HG02610 (cell line): ENCODE data around the gene ZDHHC20.

Experiments used
- ATAC-seq: cut with Tn5 transposase; IDR thresholded peaks from one replicate; pipeline ENCODE4 v1.9.1; 2021; ENCODE audit warnings: mild to moderate bottlenecking, moderate library complexity; ENCODE audit not compliant: unreplicated experiment

The ZDHHC20 gene

DNA sequence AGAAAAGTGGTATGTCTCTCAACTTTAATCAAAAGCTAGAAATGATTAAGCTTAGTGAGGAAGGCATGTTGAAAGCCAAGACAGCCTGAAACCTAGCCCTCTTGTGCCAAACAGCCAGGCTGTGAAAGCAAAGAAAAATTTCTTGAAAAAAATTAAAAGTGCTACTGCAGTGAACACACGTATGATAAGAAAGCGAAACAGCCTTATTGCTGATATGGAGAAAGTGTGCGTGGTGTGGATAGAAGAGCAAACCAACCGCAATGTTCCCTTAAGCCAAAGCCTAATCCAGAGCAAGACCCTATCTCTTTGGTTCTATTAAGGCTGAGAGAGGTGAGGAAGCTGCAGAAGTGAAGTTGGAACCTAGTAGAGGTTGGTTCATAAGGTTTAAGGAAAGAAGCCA lies 96.4 kb downstream of the ZDHHC20 start:
- no peak for ATAC-seq

DNA sequence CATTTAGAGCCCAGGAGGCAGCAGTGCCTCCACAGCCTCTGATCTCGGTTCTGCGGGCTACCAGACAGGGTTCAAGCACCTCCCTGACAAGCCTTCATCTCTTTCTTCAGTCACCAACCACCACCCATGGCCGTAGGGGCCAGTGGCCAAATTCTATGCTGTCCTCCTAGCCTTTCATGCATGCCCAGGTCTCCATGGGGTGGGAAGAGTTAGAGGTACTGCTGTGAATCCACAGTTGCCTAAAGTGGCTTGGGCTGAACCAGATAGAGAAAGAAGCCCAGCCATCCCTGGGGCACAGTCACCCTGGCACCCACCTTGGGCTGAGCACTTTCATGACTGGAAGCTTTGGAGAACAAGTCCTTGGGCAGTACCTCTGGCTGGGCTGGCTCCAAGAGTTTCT lies 97.4 kb downstream of the ZDHHC20 start:
- ATAC-seq, result no peak

DNA sequence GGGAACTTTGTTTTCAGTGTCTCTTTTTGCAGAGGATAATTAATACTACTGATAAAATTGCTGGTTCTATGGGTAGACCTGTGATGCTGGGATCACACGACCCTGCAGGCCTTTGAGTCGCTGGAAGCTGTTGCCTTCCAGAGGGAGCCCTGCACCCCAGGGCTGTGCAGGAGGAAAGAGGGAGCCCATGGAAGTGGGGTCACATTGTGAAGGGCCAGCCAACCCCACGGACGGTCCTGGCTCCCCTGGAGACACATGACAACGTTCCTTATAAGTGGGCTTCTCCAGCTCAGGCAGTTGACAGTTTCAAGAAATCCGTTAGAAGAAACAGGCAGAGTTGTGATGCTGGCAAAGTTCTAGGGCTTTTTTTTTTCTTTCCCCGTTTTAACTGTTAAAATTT lies 98.0 kb downstream of the ZDHHC20 start:
- no peak for ATAC-seq

DNA sequence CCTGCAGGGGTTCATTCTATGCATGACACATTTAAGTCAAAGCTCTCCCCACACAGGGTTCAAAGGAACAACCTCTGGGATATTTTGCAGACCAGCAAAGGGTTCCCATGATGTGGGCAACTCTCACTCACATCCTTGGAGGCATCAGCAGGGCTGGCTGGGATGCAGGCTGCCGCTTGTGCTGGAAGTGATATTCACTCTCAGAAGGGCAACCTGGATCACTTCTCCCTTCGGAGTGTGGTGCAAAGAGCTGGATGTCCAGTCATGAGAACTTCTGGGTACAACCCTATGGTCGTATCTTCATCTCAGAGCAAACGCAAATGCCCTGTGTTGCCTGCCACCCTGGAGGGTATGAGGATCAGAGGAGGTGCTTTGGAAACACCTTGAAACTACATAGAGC lies 98.6 kb downstream of the ZDHHC20 start:
- ATAC-seq, result no peak

DNA sequence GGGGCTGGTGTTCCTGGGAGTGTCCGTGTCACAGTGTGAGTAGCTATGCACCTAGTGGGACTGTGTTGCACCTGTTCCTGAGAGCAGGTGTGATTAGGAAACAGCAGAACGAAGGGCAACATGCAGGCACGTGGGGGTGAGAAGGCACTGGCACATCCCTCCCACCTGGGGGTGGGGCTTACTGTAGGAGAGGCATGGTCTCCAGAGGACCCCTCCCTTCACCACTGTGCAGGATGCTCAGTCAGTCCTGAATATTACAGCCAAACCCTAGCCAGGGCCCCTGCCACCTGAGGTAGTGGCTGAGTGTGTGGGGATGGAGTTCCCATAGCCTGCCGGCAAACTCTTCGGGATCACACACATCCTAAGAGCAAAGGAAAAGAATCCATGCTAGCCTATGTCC lies 99.2 kb downstream of the ZDHHC20 start:
- no peak for ATAC-seq

DNA sequence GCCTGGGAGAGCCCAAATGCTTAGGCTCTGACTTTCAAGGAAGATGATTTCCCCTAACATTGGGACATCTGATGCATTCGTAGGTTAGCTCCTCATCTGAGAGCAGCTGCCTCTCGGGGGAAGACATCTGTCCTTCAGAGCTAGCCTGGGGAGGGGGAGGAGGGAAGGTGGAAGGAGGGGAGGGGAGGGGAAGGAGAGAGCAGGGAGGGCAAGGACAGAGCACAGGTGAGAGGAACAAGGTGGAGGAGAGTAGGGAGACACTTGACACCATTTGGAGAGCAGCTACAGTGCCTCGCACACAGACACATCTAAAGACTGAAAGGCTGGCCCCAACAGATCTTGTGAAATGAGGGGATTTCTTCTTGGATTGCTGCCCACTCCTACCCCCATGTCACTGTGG lies 103.8 kb downstream of the ZDHHC20 start:
- no peak for ATAC-seq

DNA sequence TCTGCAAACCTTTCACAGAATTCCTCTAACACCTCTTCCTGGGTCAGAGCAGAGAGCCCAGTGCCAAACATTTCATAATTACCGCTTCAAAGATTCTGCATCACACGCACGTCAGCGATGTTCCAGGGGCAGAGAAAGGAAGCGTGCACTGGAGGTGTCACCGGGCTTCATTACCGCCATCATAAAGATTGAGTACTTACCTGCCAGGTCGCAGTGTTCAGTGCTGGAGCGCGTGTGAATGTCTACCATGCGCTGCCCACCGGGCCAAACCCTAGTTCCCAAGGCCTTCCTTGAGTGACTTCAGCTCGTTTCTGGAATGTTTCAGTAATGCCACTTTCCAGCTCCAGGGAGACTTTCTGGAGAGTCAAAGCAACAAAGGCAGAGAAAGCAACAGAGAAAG lies 104.4 kb downstream of the ZDHHC20 start:
- ATAC-seq, result no peak

DNA sequence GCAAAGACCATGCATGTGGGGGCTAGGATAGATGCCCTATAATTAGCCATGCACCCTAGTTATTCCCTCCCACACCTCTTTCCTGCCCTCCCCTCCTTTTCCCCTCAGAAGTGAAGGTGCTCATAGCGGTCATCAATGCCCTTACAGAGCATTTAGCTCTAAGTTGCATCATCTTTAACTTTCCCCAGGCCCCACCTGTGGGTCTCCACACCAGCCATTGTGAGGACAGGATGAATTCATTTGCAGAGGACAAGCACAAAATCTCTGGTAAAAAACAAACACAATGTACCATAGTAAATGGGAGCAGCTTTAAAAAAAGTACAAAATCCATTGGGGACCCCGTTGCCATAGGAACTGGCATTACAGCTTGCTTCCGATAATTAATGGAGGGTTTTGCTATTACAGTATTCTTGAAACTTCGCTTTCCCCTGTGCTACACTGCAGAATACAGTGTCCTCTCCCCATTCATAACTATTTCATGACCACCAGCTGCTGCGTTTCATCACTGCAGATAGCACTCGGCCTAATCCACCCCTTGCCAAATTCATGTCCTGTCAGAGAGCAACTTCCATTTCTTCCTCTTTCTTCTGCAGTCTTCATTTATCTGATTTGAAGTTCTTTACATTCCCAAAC lies 110.5 kb downstream of the ZDHHC20 start:
- ATAC-seq, result no peak

DNA sequence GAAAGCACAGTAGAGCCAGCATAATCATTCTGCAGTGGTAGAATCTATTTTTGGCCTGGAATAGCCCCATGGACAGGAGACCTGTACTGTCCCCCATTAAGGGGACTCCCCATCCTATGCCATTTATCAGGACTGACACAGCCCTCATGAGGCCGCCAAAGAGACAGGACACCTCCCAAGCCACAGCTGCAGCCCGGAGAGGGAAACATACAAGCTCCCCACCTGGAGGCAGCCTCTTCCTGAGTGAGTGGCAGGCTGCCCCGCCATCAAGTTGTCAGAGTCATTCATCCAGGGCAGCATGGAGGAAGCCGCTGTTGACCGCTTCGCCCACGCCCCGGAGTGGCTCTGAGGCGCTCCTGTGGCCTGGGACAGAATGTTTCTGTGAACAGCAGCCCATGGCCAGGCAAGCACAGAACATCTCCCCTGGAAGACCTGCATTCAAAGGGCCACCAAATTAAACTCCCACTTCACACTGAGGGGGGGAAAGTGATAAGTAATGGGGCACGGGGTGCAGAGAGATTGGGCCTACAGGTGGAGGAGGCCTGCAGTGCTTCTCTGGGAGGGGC lies 111.3 kb downstream of the ZDHHC20 start:
- no peak for ATAC-seq

DNA sequence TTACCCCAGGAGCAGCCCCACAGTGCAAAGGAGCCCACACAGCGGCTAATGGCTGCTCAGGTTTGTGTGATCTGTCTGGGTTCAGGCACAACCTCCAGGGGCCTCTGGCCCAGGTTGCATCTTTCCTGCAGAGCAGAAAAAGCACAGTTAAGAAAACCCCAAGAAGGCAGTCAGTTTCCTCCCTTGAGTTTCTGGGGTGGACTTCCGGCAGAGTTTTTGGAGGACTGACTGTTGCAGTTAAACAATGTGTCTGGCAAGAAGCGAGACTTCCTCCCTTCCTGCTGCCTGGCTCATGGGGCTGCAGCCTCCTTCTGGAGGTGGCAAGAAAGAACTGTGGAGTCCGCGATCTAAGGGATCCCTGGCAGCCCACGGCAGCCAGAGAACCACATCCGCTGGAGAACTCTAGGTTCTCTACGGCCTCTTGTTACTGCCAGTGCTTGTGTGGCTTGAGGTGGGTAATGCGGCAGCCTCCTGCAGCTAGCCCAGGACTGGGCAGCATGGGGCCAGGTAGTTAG lies 114.4 kb downstream of the ZDHHC20 start:
- ATAC-seq, result peak; percentile 44

DNA sequence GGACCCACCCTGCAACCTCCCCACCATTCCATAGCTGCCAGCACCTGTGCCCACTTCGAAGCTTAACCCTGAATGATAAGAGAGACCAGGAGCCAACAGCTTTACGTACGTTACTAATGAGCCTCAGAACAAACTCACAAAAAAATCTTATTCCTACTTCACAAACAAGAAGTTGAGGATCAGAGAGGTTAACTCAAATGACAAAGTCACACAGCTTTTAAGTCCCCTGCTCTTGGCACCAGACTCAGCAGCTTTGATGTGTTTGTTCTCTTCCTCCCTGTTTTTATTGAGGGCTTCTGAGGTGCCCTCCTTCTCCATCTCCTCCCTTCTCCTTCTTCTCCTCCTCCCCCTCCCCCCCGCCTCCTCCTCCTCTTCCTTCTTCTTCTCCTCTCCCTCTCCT lies 115.4 kb downstream of the ZDHHC20 start:
- no peak for ATAC-seq

DNA sequence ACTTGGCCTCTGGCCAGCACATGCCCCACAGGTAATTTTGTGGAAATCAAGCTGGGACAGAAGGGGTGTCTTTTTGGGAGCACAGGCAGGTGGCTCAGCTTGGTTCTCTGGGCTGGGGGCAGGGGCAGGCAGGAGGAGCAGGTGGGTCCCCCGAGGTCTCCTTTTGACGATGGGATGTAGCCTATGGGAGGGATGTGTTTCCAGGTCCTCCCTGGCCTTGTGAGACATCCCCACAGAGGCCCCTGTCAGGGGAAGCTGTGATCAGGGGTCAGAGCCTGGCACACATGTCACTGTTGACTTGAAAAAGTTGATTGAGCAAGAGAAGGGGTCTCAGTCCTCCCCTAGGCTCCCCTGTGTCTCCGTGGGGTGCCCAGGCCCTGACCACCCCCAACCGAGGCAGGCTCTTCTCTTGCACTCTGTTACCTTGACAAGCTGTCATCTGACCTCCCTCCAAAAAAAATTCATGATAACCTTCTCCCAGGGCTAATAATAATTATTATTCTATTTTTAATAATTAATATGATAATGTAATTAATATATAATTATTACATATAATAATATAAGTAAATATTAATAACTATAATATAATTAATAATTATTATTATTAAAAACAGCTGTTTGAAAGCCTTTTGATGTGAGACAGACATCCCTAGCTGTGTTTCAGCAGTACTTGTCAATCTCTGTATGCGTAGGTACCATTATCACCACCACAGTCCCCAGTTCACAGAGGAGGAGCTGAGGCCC lies 116.2 kb downstream of the ZDHHC20 start:
- ATAC-seq, result no peak

DNA sequence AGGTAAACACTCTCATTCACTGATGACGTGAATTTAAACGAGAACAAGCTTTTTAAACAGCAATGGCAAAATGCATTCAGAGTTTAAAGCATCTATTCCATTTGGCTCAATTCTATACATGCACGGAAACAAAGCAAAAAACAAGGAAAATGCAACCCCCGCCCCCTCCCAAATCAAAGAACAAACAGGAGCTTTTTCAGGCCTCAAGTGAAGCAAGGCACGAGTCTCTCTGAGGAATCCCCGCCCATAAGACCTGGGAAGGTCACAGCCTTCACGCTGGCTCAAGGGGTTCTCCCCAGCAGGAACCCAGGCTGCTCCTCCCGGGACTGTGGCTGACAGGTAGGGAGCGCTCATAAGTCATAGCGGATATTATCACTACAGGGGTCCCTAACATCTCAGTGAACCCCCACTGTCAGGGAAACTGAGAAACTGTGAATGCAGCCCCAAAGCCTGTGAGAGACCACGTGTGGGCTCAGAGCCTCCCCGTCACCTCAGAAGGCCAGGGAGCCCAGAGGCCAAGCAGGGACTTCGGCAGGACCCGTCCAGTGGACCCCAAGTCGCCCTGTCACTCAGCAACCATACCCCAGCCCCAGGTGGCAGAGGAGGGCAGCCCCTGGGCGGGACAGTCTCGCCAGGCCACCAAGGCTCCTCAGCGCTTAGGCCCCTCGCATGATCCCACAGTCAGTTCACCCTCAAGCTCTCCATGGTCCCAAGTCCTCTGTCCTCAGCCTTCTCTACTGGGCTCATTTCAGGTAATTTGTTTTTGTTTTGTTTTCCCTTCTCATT lies 117.3 kb downstream of the ZDHHC20 start:
- ATAC-seq, result no peak

DNA sequence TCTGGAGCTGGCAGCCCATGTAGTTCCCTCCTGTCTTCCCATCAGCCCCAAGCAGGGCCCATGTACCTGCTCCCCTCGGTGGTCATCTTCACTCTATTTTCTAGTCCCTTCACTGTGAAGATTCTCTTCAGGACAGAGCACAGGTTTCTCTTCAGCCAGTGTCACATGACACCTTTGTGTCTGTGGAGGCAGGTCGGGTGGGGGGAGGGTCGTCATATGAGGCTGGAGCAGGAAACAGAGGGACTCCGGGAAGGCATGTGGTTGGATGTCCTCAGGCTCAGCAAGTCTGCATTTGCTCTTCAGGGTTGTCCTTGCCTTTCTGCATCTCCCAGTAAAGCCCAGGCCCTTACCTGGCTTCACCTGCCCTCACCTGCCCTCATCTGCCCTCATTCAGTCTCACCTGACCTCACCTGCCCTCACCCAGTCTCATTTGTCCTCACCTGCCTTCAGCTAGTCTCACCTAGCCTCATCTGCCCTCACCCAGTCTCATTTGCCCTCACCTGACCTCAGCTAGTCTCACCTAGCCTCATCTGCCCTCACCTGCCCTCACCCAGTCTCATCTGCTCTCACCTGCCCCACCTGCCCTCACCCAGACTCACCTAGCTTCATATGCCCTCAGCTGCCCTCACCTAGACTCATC lies 120.3 kb downstream of the ZDHHC20 start:
- no peak for ATAC-seq

DNA sequence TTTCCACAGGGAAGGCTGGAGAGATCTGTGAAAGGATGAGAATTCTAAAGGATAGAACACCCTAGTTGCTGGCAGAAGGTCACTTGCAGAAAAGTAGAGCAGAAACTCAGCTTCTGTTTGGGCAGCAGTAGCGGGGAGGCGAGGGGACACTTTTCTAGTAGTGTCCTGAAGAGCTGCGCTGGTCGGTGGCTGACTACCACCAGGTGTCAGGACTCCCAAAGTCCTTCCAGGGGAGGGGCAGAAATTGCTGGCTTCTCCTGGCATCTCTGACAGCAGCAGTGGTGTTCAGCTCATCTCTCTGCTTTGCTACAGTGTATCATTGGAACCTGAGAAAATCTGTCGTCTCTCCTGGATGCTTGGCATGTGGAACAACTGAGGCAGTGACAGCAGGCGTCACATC lies 120.9 kb downstream of the ZDHHC20 start:
- no peak for ATAC-seq

DNA sequence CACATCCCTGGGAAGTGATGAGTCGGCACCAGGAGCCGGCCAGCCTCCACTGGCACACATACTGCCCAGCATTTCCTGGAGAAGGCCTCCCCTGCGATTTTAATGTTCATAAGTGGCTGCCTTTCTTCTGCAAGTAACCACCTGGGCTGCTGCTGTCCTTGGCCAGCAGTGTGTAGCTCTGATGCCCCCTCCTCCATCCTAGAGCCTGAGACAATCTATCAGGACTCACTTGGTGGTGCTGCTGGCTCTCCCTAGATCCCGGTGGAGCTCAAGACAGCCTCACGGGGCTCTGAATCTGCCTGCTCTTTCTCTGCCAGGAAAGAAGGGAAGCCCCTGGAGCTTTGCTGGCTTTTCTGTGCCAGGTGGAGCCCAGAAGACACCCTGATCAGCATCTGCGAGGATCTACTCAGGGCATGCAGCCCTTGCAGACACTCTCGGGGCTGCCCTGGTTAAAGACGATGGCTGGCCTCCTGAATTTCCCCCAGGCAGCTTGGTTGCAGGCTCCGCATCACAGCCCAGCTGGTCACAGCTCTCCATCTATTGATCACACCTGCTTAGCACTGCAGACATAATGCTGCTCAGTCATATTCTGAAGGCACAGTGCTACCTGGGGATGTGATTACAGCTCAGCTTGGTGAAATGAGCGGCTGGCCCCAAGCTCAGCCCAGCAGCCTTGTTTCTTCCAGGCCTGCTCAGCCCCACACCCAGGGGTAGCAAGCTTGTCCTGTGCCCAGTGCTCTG lies 122.3 kb downstream of the ZDHHC20 start:
- no peak for ATAC-seq

DNA sequence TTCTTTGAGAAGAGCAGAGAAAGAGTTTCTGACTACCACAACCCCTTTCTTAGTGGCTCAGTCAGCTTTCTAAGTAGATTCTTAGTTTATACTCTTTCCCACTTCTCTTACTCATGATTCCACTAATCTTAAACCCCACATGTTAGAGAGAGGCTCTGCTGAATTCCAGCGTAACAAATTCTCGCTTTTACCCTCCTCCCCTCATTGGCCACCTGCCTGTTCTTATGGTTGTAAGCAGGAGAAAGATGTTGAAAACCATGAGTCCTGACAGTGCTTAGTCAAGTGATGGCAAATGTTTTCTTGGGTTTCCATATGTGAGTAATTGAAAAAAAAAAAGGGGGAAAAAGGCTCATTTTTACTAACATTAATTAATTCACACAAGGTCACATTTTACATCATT lies 125.9 kb downstream of the ZDHHC20 start:
- ATAC-seq, result no peak

DNA sequence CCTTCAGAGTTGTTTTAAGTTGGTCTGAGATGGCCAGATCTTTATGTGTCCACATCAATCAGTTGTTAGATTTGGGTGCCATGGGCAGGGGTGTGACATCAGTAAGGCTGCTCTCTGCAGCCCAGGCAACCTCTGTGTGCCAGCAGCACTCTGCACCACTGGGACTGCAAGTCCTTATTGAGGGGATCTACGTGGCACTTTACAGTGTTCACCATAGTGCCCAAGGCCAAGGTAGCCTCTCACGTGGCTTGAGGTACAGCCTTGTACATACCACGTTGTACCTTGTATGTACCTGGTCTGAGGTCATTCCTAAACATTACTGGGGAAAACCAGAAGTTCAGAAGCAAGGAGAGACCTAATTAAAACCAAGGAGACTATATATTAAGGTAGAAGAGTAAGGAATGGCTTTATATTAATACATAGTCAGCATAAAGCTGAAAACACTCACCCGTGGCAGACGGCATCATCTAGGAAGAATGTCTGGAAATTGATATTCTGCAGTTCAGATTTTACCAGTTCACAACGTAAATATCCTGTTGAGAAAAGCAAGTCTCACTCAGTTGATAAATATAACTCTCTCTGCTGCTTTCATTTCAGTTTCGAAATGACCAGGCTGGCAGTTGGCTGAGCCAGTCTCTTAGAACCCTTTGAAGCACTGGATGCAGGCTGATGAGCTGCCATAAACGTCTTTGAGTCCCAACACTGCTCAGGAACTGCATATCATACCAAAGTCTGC lies 128.8 kb downstream of the ZDHHC20 start:
- ATAC-seq, result peak; percentile 88

DNA sequence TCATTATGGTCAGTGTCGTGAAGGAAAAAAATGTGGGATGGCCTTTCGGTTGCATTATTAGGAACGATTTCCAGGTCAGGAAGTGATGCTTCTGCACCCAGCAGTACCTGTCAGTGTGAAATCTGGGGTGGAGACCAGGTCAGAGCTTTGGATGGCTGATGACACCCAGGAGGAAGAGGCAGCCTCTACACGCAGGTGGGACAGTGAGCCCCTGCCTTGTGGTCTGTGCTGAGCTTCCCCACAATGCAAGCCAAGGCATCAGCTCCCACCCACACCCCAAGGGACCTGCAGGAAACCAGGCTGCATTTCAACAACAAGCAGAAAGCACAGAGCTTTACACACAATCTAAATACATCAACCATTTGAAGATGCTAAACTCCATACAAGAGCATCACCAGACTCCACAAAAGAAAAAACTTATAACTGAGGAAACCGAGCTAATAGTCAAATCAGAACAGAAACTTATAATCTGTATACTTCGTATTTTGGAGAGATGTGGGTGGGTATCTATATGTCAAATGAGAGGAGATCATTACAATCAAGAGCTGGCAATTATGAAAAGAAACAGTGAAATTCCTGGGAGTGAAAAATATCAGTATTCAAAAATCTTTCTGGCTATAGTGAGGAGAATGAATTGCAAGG lies 130.1 kb downstream of the ZDHHC20 start:
- ATAC-seq, result peak; percentile 23
